KMS-11 (cell line): ENCODE results near the gene TRPC3.

Experiments used
- H2AFZ ChIP-seq: fragments of 200-600 bp; sonication (generic); 2 replicates; pipeline ENCODE4 v1.6.1; 2016; ENCODE audit warnings: antibody characterized with exemption, mixed run types, low read depth
- H3K27ac ChIP-seq: fragments of 200-600 bp; sonication (generic); 2 replicates; pipeline ENCODE4 v1.6.1; 2016; ENCODE audit warnings: mild to moderate bottlenecking, mixed run types
- H3K27me3 ChIP-seq: fragments of 200-600 bp; sonication (generic); 2 replicates; pipeline ENCODE4 v1.6.1; 2017; ENCODE audit warnings: mild to moderate bottlenecking, low read depth, mixed run types, moderate library complexity; ENCODE audit not compliant: insufficient read depth
- H3K36me3 ChIP-seq: fragments of 200-600 bp; sonication (generic); 2 replicates; pipeline ENCODE4 v1.6.1; 2017; ENCODE audit warnings: mild to moderate bottlenecking, mixed run types; ENCODE audit not compliant: insufficient read depth
- H3K4me1 ChIP-seq: fragments of 200-600 bp; sonication (generic); 2 replicates; pipeline ENCODE4 v1.6.1; 2016; ENCODE audit warnings: mild to moderate bottlenecking, low read depth, mixed run types; ENCODE audit not compliant: poor library complexity, severe bottlenecking
- H3K4me2 ChIP-seq: fragments of 200-600 bp; sonication (generic); 2 replicates; pipeline ENCODE4 v1.7.0; 2016; ENCODE audit warnings: mild to moderate bottlenecking, mixed run types
- H3K4me3 ChIP-seq: fragments of 200-600 bp; sonication (generic); IDR thresholded peaks from 2 replicates; pipeline ENCODE4 v1.6.1; 2017; ENCODE audit warnings: low read depth, low read length, mixed read lengths; ENCODE audit not compliant: insufficient read depth
- H3K79me2 ChIP-seq: fragments of 200-600 bp; sonication (generic); 2 replicates; pipeline ENCODE4 v1.6.1; 2016; ENCODE audit warnings: low read depth, mixed run types; ENCODE audit not compliant: insufficient read depth
- H3K9ac ChIP-seq: fragments of 200-600 bp; sonication (generic); 2 replicates; pipeline ENCODE4 v1.6.1; 2016; ENCODE audit warnings: mild to moderate bottlenecking, mixed run types
- H4K20me1 ChIP-seq: fragments of 200-600 bp; sonication (generic); 2 replicates; pipeline ENCODE4 v1.6.1; 2016; ENCODE audit warnings: mild to moderate bottlenecking, mixed run types; ENCODE audit not compliant: insufficient read depth
- TF ChIP-seq, protein P1 (sequence below): fragments of 200-600 bp; sonication (generic); conservative IDR thresholded peaks from 2 replicates; pipeline ENCODE4 v1.6.1; 2017; ENCODE audit warnings: low read depth, mild to moderate bottlenecking, antibody characterized with exemption, low read length, moderate library complexity, mixed read lengths

Gene TRPC3

DNA sequence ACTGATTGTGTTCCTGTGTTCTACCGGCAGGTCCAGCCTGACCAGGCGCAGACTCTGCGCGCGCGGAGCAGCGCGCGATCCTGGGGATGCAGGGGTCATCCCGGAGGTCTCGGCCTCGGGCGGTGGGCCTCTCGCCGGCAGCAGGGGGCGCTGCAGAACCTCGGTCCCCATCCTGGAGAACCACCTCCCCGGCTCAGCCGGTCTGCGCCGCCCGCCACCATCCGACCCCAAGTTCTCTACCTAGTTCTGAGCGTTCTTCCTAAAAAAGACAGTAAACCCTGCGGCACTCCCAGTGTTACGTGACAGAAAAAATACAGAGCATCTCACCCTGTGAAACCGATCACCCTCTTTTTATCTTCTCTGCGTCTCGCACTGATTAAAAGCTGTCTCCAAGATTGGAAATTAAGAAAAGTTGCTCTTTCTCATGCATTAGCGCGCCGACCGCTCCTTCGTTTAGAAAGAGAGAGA, 1.6 kb downstream of the TRPC3 start:
- H3K4me1 ChIP-seq: peaks cover 5% of the 10 kb centered on the region
- no peaks in the 10 kb centered on the region for H3K79me2 ChIP-seq
- H3K27ac ChIP-seq: no peak overlapping the region
- H2AFZ ChIP-seq: peak overlapping the region; percentile 98
- H3K4me2 ChIP-seq: peak overlapping the region; percentile 78
- TF ChIP-seq, protein P1, sequence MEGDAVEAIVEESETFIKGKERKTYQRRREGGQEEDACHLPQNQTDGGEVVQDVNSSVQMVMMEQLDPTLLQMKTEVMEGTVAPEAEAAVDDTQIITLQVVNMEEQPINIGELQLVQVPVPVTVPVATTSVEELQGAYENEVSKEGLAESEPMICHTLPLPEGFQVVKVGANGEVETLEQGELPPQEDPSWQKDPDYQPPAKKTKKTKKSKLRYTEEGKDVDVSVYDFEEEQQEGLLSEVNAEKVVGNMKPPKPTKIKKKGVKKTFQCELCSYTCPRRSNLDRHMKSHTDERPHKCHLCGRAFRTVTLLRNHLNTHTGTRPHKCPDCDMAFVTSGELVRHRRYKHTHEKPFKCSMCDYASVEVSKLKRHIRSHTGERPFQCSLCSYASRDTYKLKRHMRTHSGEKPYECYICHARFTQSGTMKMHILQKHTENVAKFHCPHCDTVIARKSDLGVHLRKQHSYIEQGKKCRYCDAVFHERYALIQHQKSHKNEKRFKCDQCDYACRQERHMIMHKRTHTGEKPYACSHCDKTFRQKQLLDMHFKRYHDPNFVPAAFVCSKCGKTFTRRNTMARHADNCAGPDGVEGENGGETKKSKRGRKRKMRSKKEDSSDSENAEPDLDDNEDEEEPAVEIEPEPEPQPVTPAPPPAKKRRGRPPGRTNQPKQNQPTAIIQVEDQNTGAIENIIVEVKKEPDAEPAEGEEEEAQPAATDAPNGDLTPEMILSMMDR: peak; percentile 94
- no peak overlapping the region for H3K4me3 ChIP-seq
- no peaks in the 10 kb centered on the region for H4K20me1 ChIP-seq
- no peaks in the 10 kb centered on the region; the same call in 1 of the 2 replicates for H3K27me3 ChIP-seq
- H3K9ac ChIP-seq: peak overlapping the region; percentile 43; the same call in 1 of the 2 replicates
- H3K36me3 ChIP-seq: no peaks in the 10 kb centered on the region

DNA sequence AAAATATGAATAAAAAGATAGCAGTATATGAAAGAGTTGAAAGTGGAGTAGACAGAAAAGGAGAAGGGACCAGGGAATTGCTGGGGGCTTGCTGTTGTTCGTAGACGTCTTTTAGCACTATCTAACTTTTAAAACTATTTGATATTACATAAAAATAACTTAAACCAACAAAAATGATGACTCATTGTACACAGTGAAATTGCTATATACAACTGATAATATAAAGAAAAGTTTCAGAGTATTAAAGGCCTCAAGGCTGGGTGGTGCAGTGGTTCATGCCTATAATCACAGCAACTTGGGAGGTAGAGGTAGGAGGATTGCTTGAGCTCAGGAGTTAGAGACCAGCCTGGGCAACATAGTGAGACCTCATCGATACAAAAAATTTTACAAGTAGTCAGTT, 5.2 kb downstream of the TRPC3 start:
- Histone ChIP-seq H3K4me2 (no peak overlapping the region), H3K27ac (no peak overlapping the region), H3K27me3 (no peaks in the 10 kb centered on the region), H3K9ac (no peak overlapping the region), H3K36me3 (no peaks in the 10 kb centered on the region), H4K20me1 (no peaks in the 10 kb centered on the region), H3K79me2 (no peaks in the 10 kb centered on the region), H3K4me1 (no peaks in the 10 kb centered on the region), H2AFZ (no peak overlapping the region), H3K4me3 (no peak overlapping the region)
- TF ChIP-seq, protein P1: no peak

DNA sequence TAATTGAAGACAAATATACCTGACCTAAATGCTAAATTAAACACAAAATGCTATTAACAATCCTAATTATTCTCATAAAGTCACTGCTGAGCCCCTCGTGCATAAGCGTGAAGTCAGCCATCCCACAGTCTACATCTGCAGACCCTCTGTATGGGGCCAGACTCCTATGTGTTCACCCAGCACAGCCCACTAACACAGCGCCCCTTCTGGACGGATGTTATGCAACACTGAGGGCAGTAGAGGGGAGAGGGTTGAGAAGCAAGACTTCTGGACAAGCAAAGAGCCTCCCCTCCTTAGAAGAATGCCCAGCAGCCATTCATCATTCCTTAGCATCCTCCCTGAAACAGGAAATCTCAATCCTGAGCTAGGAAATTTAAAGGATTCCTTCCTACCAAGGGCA, 7.9 kb downstream of the TRPC3 start:
- Histone ChIP-seq H3K4me1 (no peaks in the 10 kb centered on the region), H4K20me1 (no peaks in the 10 kb centered on the region), H3K4me2 (no peak overlapping the region), H3K27ac (no peak overlapping the region), H2AFZ (no peak overlapping the region), H3K9ac (no peak overlapping the region), H3K36me3 (no peaks in the 10 kb centered on the region), H3K27me3 (no peaks in the 10 kb centered on the region), H3K4me3 (no peak overlapping the region), H3K79me2 (no peaks in the 10 kb centered on the region)
- TF ChIP-seq, protein P1: 0 out of 2 replicates have a peak, but pooled peaks have one; percentile 31

DNA sequence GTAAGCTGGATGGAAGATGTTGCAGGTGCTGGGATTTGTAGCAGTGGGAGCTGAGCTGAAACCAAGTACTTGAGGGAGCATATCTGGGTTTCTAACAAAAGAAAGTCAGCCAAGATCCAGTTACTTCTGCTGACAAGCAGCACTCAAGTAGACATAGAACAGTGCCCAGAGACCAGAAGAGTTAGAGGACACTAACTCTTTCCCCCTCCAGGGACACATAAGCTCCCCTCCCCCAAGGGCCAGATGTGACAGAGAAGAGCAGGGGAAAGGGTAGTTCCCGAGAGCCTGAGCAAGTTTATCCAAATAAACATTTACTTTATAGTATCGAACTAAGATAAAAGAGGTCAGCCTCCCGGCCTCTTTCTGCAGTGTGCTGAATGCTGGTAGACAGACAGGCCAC, 12.2 kb downstream of the TRPC3 start:
- H3K9ac ChIP-seq: no peak overlapping the region
- H3K79me2 ChIP-seq: no peaks in the 10 kb centered on the region
- H2AFZ ChIP-seq: no peak overlapping the region
- no peaks in the 10 kb centered on the region for H3K27me3 ChIP-seq
- no peaks in the 10 kb centered on the region for H4K20me1 ChIP-seq
- TF ChIP-seq, protein P1: no peak
- H3K4me1 ChIP-seq: no peaks in the 10 kb centered on the region
- no peak overlapping the region for H3K4me3 ChIP-seq
- no peaks in the 10 kb centered on the region for H3K36me3 ChIP-seq
- H3K4me2 ChIP-seq: no peak overlapping the region
- no peak overlapping the region for H3K27ac ChIP-seq
